ENCODE results near the gene PRELP. TPM values are rescaled to one million over a fixed set of nuclear protein-coding genes. Genes with fewer than 3 reads are reported as not detected.
"Not testable (repeated sequence)": the region's sequence is repeated elsewhere in the genome, so short reads cannot be mapped to it uniquely, and the experiment has no call there.

The PRELP gene
- total and polyA plus RNA-seq, 2 experiments from 2014 or later, result 0.26 TPM; not detected in 1

DNA sequence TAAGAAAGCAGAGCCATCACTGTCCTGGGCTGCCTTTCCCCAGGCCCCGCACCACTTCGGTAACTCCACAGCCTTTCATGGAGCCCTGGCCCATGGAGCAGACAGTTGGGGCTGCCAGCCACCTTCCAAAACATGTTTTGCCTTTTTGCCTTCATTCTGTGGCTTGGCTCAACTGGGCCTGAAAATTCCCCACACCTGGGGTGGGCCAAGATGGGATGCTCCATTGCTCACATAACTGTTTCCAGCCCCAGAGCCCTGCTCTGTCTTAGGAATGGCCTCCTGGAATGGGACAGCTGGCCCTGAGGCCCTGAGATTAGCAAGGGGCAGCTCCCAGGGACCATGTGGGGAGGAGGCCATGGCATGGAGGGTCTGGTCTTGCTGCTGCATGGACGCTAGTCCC lies 10.9 kb upstream of the PRELP start:
- TF ChIP-seq, protein P1, sequence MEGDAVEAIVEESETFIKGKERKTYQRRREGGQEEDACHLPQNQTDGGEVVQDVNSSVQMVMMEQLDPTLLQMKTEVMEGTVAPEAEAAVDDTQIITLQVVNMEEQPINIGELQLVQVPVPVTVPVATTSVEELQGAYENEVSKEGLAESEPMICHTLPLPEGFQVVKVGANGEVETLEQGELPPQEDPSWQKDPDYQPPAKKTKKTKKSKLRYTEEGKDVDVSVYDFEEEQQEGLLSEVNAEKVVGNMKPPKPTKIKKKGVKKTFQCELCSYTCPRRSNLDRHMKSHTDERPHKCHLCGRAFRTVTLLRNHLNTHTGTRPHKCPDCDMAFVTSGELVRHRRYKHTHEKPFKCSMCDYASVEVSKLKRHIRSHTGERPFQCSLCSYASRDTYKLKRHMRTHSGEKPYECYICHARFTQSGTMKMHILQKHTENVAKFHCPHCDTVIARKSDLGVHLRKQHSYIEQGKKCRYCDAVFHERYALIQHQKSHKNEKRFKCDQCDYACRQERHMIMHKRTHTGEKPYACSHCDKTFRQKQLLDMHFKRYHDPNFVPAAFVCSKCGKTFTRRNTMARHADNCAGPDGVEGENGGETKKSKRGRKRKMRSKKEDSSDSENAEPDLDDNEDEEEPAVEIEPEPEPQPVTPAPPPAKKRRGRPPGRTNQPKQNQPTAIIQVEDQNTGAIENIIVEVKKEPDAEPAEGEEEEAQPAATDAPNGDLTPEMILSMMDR (IDR thresholded peaks at IDR 0.05; ENCODE audit: low read depth, low read length), result no peak
- no peaks in the 10 kb centered on the region for H3K36me3 ChIP-seq
- no peak overlapping the region for H3K27ac ChIP-seq
- no peaks in the 10 kb centered on the region for H3K9me3 ChIP-seq (ENCODE audit: low read depth)
- no peak for DNase-seq (ENCODE audit: low read depth in 1 of 2, low spot score in 1 of 2)
- no peak overlapping the region for H3K4me3 ChIP-seq
- H3K27me3 ChIP-seq, result no peaks in the 10 kb centered on the region
- peaks cover 7% of the 10 kb centered on the region for H3K4me1 ChIP-seq (ENCODE audit: low read depth)

DNA sequence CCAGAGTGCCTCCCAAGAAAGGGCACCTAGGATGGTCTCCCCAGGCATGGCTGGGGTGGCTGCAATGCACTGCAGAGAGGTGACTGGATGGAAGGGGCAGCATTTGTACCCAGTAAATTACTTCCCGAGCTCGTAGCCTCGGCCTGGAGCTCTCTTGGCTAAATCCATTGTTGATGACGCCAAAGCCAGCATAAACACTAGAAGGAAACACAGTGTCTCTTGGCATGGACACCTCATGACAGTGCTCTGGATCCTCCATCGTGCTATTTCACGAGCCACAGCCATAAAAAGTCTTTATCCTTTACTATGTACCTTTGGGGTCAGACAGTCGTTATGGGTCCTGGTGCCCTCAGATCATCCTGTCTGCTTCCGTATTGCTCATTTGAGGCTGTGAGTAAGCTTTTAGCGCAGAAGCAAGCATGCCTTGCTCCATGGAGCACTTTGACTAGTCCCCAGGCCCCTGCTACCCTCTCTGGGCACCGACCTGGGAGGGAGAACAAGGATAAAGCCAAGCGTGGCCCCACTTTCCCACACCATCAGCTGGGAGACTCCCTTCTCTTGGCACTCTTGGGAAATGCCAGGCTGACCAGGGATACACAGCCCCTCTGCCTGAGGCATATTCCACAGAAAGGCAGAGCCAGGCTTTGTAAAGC lies 10.3 kb upstream of the PRELP start:
- Histone ChIP-seq H3K27ac (no peak overlapping the region), H3K36me3 (no peaks in the 10 kb centered on the region), H3K4me1 (ENCODE audit: low read depth) (peaks cover 7% of the 10 kb centered on the region), H3K9me3 (ENCODE audit: low read depth) (no peaks in the 10 kb centered on the region), H3K4me3 (no peak overlapping the region), H3K27me3 (no peaks in the 10 kb centered on the region)
- TF ChIP-seq, protein P1 (IDR thresholded peaks at IDR 0.05; ENCODE audit: low read depth, low read length), result no peak
- no peak for DNase-seq (ENCODE audit: low read depth in 1 of 2, low spot score in 1 of 2)

DNA sequence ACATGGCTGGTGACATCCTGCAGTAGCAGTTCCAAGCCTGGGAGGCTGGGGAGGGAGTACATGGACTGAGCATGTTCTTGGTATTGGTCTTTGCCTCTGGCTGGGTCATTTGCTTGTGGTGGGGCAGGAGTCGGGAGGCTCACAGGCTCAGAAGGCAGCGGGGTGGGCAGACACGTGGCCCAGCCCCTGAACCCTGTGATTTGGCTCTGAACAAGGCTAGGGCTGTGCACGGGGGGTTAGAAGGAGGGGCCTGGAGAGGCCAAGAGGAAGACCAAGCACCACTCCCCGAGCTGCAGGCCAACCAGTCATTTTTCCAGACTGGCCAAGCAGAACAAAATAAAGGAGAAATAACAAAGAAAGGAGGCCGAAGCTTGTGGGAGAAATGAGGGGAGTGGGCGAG lies 9.7 kb upstream of the PRELP start:
- Histone ChIP-seq H3K27ac (no peak overlapping the region), H3K4me1 (ENCODE audit: low read depth) (peaks cover 7% of the 10 kb centered on the region), H3K36me3 (no peaks in the 10 kb centered on the region), H3K27me3 (no peaks in the 10 kb centered on the region), H3K4me3 (no peak overlapping the region), H3K9me3 (ENCODE audit: low read depth) (no peaks in the 10 kb centered on the region)
- peak; percentile 24 to 27 for DNase-seq (ENCODE audit: low read depth in 1 of 2, low spot score in 1 of 2)
- TF ChIP-seq, protein P1 (IDR thresholded peaks at IDR 0.05; ENCODE audit: low read depth, low read length), result no peak

DNA sequence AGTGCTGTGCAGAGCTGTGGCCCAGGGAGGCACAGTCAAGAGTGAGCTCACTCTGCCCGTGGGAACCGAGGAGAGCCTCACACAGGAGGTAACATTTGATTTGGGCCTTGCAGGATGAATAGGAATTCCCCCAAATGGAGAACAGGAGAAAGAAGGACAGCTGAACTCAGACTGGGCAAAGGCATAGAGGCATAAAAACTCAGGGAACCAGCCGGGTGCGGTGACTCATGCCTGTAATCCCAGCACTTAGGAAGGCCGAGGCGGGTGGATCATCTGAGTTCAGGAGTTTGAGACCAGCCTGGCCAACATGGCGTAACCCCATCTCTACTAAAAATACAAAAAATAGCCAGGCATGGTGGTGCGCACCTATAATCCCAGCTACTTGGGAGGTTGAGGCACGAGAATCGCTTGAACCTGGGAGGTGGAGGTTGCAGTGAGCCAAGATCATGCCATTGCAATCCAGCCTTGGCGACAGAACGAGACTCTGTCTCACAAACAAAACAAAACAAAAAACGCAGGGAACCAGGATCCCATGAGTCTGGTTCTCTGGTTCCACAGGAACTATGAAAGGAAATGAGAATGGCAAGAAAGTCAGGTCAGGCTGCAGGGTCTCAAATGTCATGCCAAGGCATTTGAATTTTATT lies 8.6 kb upstream of the PRELP start:
- H3K4me1 ChIP-seq (ENCODE audit: low read depth); H3K4me3 ChIP-seq; H3K36me3 ChIP-seq; H3K27ac ChIP-seq; DNase-seq (ENCODE audit: low read depth in 1 of 2, low spot score in 1 of 2); H3K9me3 ChIP-seq (ENCODE audit: low read depth); H3K27me3 ChIP-seq: not testable (repeated sequence)

DNA sequence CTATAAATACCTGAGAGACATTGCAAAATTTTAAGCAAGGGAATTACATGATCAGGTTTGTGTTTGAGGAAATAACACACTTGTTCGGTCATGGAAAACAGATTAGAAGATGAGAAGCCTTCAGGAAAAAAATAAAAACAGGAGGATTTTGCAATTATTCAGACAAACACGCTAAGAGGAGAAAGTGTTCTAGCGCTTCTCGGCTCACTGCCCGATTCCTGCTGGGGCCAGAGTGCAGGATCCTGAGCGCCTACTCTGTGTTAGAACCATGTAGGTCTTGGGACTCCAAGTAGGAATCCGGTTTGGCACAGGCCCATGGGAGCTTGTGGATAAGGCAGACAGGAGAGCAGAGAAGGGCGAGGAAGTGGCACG lies 8.1 kb upstream of the PRELP start:
- Histone ChIP-seq H3K9me3 (ENCODE audit: low read depth) (no peaks in the 10 kb centered on the region), H3K4me3 (no peak overlapping the region), H3K4me1 (ENCODE audit: low read depth) (peaks cover 7% of the 10 kb centered on the region), H3K27me3 (no peaks in the 10 kb centered on the region), H3K27ac (no peak overlapping the region), H3K36me3 (no peaks in the 10 kb centered on the region)
- peak in 1 of 2 donors; percentile 65 for DNase-seq (ENCODE audit: low read depth in 1 of 2, low spot score in 1 of 2)
- TF ChIP-seq, protein P1 (IDR thresholded peaks at IDR 0.05; ENCODE audit: low read depth, low read length), result no peak

DNA sequence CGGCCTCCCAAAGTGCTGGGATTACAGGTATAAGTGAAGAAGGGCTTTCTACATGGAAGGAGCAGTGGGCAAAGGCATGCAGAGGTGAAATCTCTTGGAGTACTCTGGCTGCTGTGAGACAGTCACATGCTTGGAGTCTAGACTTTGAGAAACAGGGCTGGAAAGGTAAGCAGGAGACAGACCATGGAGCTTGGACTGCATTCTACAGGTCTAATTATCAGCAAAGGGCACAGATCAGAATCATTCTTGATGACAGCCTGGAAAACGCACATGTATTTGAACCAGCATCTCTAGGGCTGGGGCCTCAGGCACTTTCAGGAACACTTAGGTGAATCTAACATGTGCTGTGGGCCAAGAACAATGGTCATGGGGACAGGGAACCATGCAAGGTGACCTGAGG lies 7.3 kb upstream of the PRELP start:
- Histone ChIP-seq H3K27ac (no peak overlapping the region), H3K36me3 (no peaks in the 10 kb centered on the region), H3K4me3 (no peak overlapping the region), H3K27me3 (no peaks in the 10 kb centered on the region), H3K4me1 (ENCODE audit: low read depth) (peaks cover 7% of the 10 kb centered on the region), H3K9me3 (ENCODE audit: low read depth) (no peaks in the 10 kb centered on the region)
- TF ChIP-seq, protein P1 (IDR thresholded peaks at IDR 0.05; ENCODE audit: low read depth, low read length), result no peak
- no peak for DNase-seq (ENCODE audit: low read depth in 1 of 2, low spot score in 1 of 2)

All from cardiac muscle cell (in vitro differentiated cells and primary cell).